Spleen (tissue), 11 donors: ENCODE data around the gene PLEKHB2. TPM values are rescaled to one million over a fixed set of nuclear protein-coding genes. Genes with fewer than 3 reads are reported as not detected.

Experiments used
- DNase-seq: peaks from one replicate; pipeline ENCODE4 v3.0.0-alpha.2; 2020
- H3K27ac ChIP-seq, 8 donors: fragments of 200-600 bp; sonication (generic) in 7 of 8; 1 replicate in 4 of 8; 2 replicates in 4 of 8; pipeline versions ENCODE4 v1.5.0 to v1.8.0; 2016 to 2021; ENCODE audit warnings: inconsistent platforms in 4 of 8, mild to moderate bottlenecking in 4 of 8, moderate library complexity in 1 of 8
- H3K27me3 ChIP-seq, 7 donors: fragments of 200-600 bp; sonication (generic) in 6 of 7; replicated peaks in 1 of 7; 1 replicate in 4 of 7; 2 replicates in 3 of 7; pipeline versions ENCODE4 v1.5.0 to v1.8.0; 2016 to 2021; ENCODE audit warnings: inconsistent platforms in 3 of 7, mild to moderate bottlenecking in 1 of 7
- H3K36me3 ChIP-seq, 6 donors: fragments of 200-600 bp; sonication (generic) in 5 of 6; 1 replicate in 4 of 6; 2 replicates in 2 of 6; pipeline versions ENCODE4 v1.5.0 to v1.8.0; 2016 to 2021; ENCODE audit warnings: inconsistent platforms in 2 of 6
- H3K4me1 ChIP-seq, 6 donors: fragments of 200-600 bp; sonication (generic) in 5 of 6; 1 replicate in 3 of 6; 2 replicates in 3 of 6; pipeline versions ENCODE4 v1.5.0 to v1.8.0; 2016 to 2021; ENCODE audit warnings: inconsistent platforms in 3 of 6
- H3K4me3 ChIP-seq, 8 donors: fragments of 200-600 bp; sonication (generic) in 7 of 8; 1 replicate in 4 of 8; 2 replicates in 4 of 8; pipeline versions ENCODE4 v1.5.0 to v1.8.0; 2016 to 2021; ENCODE audit warnings: inconsistent platforms in 4 of 8, mild to moderate bottlenecking in 4 of 8, moderate library complexity in 2 of 8
- H3K9me3 ChIP-seq, 8 donors: fragments of 200-600 bp; sonication (generic) in 7 of 8; 1 replicate in 4 of 8; 2 replicates in 4 of 8; pipeline versions ENCODE4 v1.5.0 to v1.8.0; 2016 to 2021; ENCODE audit warnings: inconsistent platforms in 4 of 8
- POLR2A ChIP-seq, 3 donors: fragments of 450-650 bp; IDR thresholded peaks; one replicate each; pipeline ENCODE4 v1.5.1; 2017; ENCODE audit warnings: antibody characterized with exemption in 3 of 3, mild to moderate bottlenecking in 1 of 3
- POLR2AphosphoS5 ChIP-seq, 3 donors: sonication (generic); formaldehyde crosslinking; IDR thresholded peaks; one replicate each; pipeline ENCODE4 v1.5.1; 2017; ENCODE audit warnings: antibody characterized with exemption in 3 of 3
- WGBS, 5 donors: extraction: QIAGEN DNeasy Blood & Tissue Kit in 3 of 5; methylation state at CpG; one replicate each; pipeline versions ENCODE4 v1.1.5 to v1.1.7; 2013 to 2018; 5-methylcytosine and 5-hydroxymethylcytosine counted together
- intact Hi-C: fragments of 100-400 bp; cut with DNase I; formaldehyde crosslinking; loops from one replicate; pipeline ENCODE4 v1.15.0; 2023; ENCODE audit warnings: low total_unique reads
- polyA plus RNA-seq, 3 donors: library from polyadenylated mRNA; stranded (reverse); fragments of 200-250 nt; gene quantifications; one replicate each; pipeline ENCODE4 v1.2.1, GENCODE V29; 2013
- total RNA-seq, 7 donors: library from RNA; depleted of rRNA in 3 of 7; stranded (reverse); fragments of >200 nt in 3 of 7; fragmentation: NEBNext Ultra II Directional in 4 of 7; extraction: Animal tissue kit (Norgen Biotek cat#: 25700) in 4 of 7; gene quantifications; one replicate each; pipeline versions ENCODE4 v1.1.0 to v1.2.1, GENCODE V29; 2016 to 2021
- TF ChIP-seq, protein P1 (sequence below), 11 experiments: fragments of 200-600 bp in 7 of 11; fragments of 450-650 bp in 4 of 11; sonication (generic) in 4 of 11; IDR thresholded peaks in 8 of 11; conservative IDR thresholded peaks in 3 of 11; 1 replicate in 7 of 11; 2 replicates in 4 of 11; pipeline versions ENCODE4 v1.4.0 to v1.8.0; 2016 to 2021; ENCODE audit warnings: antibody characterized with exemption in 11 of 11, inconsistent platforms in 4 of 11, mild to moderate bottlenecking in 1 of 11
- donor health status: healthy with polysubstance abuse.
- donor health status: DM: no; HTN: no; CAD: no; lungs with moderate emphysema.
- donor health status: DM: no; HTN: no; CAD: no.
- donor health status: Bipolar disorder and iron deficiency.
- donor health status: healthy.
- donor health status: DM: no; HTN: no; CAD: no.
- donor health status: DM: yes; HTN: yes; CAD: no.

Gene PLEKHB2
- total and polyA plus RNA-seq, 10 donors, result 17.2 to 95.4 (median 68.6) TPM

DNA sequence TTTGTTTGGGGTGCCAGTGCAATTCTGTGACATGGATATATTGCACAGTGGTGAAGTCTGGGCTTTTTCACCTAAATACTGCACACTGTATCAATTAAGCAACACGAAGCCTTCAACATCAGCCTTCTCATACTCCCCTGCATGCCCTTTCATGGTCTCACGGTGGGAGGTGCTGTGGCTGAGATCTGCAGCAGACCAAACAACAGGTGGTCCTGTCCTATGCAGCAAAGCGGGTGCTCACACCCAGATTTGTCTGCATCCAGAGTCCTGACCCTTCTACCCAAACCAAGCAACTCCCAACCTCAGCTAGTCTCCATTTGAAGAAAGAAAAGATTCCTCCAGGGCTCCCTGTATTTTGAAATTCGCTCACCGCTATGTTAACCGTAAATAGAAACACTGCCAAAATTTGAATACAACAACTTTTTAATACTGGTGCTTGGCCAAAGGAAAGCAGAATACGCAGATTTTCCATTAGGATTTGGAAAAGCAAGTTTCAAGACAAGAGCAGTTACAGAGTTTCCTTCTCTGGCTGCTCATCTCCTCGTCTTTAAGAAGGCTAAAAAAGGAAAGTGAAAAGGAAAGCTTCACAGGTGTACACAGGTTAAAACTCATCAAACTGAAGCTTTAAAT lies 46.8 kb upstream of the PLEKHB2 start:
- peaks cover 4 to 98% (median 59%) of the 10 kb centered on the region in 6 donors for H3K36me3 ChIP-seq
- WGBS, 5 donors, result 85 to 94% (median 89%) methylated on average over 8 of the region's 8 CpGs
- TF ChIP-seq, protein P1, sequence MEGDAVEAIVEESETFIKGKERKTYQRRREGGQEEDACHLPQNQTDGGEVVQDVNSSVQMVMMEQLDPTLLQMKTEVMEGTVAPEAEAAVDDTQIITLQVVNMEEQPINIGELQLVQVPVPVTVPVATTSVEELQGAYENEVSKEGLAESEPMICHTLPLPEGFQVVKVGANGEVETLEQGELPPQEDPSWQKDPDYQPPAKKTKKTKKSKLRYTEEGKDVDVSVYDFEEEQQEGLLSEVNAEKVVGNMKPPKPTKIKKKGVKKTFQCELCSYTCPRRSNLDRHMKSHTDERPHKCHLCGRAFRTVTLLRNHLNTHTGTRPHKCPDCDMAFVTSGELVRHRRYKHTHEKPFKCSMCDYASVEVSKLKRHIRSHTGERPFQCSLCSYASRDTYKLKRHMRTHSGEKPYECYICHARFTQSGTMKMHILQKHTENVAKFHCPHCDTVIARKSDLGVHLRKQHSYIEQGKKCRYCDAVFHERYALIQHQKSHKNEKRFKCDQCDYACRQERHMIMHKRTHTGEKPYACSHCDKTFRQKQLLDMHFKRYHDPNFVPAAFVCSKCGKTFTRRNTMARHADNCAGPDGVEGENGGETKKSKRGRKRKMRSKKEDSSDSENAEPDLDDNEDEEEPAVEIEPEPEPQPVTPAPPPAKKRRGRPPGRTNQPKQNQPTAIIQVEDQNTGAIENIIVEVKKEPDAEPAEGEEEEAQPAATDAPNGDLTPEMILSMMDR (IDR thresholded peaks at IDR 0.05 in 8 of 11, conservative IDR thresholded peaks at IDR 0.05 in 3 of 11), result no peak
- no peak for TF ChIP-seq POLR2AphosphoS5 (IDR thresholded peaks at IDR 0.05)
- no peak for TF ChIP-seq POLR2A (IDR thresholded peaks at IDR 0.05)
- no peaks in the 10 kb centered on the region for H3K27me3 ChIP-seq
- H3K9me3 ChIP-seq, result no peaks in the 10 kb centered on the region
- peaks cover 0 to 35% (median 4%) of the 10 kb centered on the region in 6 donors for H3K4me1 ChIP-seq
- H3K4me3 ChIP-seq, result no peak overlapping the region
- intact Hi-C loops, result no loop called here
- DNase-seq, result no peak
- no peak overlapping the region for H3K27ac ChIP-seq

DNA sequence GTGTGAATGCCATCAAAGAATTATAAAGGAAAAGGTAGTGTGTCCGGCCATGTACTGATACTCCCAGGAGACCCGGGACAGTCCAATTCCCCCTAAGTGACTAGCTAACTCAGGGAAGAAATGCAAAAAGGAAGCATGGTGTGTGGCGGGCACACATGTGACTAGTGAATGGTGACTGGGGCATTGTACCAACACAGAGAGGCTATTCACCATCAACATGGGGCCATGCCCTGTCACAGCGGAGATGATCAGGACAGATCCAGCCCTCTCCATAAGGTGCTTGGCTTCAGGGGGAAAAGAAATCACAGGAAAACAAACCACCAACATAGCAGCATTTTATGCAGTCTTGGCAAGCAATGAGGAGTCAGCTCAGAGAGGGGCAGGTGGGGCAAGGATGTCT lies 46.2 kb upstream of the PLEKHB2 start:
- Histone ChIP-seq H3K36me3 (peaks cover 4 to 97% (median 53%) of the 10 kb centered on the region in 6 donors), H3K27ac (no peak overlapping the region), H3K9me3 (no peaks in the 10 kb centered on the region), H3K27me3 (no peaks in the 10 kb centered on the region), H3K4me1 (peaks cover 0 to 37% (median 6%) of the 10 kb centered on the region in 6 donors), H3K4me3 (no peak overlapping the region)
- intact Hi-C loops, result no loop called here
- DNase-seq, result no peak
- WGBS, 5 donors, result 89 to 95% (median 92%) methylated on average over 4 of the region's 4 CpGs
- TF ChIP-seq POLR2AphosphoS5 (IDR thresholded peaks at IDR 0.05) (no peak), POLR2A (IDR thresholded peaks at IDR 0.05) (no peak)
- TF ChIP-seq, protein P1 (IDR thresholded peaks at IDR 0.05 in 8 of 11, conservative IDR thresholded peaks at IDR 0.05 in 3 of 11), result no peak

DNA sequence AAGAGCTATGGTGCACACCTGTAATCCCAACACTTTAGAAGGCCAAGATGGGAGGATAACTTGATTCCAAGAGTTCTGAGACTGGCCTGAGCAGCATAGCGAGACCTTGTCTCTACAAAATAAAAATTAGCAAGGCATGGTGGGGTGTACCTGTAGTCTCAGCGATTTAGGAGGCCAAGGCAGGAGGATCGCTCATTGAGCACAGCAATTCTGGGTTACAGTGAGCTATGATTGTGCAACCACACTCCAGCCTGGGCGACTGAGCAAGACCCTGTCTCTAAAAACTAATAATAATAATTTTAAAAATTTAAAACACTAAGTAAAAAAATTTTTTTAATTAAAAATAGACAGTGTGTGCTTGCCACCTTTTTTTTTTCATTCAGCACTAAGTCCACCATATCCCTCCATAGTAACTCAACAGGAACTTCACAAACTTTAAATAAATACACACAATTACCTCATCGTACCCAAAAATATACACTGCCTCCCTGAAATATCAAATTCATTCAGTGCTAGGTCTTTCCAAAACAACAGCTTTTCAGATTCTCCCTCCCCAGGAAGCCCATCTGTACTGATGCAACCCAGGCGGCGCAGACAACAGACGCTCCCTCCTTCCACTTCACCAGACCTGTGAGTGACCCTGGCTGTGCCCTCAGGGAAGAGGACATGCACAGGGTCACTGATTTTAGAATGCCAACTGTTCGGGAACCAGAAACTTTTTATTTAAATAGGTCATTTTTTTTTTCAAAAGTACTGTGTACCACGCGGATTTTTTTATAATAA lies 41.4 kb upstream of the PLEKHB2 start:
- Histone ChIP-seq H3K36me3 (peaks cover 0 to 96% (median 32%) of the 10 kb centered on the region in 6 donors), H3K9me3 (no peaks in the 10 kb centered on the region), H3K4me3 (no peak overlapping the region), H3K27ac (no peak overlapping the region), H3K27me3 (no peaks in the 10 kb centered on the region), H3K4me1 (peaks cover 0 to 42% (median 18%) of the 10 kb centered on the region in 6 donors)
- intact Hi-C loops, result no loop called here
- 86 to 94% (median 88%) methylated on average over 11 of the region's 11 CpGs for WGBS, 5 donors
- no peak for DNase-seq
- TF ChIP-seq, protein P1 (IDR thresholded peaks at IDR 0.05 in 8 of 11, conservative IDR thresholded peaks at IDR 0.05 in 3 of 11), result no peak
- TF ChIP-seq POLR2A (IDR thresholded peaks at IDR 0.05) (no peak), POLR2AphosphoS5 (IDR thresholded peaks at IDR 0.05) (no peak)
